ENCODE measurements around the gene SNX9.
"Not testable (repeated sequence)": the region's sequence is repeated elsewhere in the genome, so short reads cannot be mapped to it uniquely, and the experiment has no call there.

The SNX9 gene

DNA sequence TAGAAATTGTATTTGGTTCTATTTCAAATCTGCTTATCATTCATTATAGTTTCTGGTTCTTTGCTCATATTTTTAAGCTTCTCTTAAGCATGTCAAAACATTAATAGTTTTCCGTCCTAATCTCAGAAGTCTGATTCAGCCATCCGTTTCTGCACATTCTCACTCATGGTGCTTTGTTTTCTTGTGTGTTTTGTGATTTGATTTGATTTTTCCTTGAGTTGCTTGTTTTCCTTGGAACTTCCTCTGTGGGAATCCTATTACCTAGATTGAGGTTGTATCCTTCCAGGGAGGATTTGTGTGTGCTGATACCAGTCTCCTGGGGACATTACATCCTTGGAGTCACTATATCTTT is 7.9 kb downstream of the SNX9 start:
- no peak for DNase-seq

GRCh38 chr6:157831424-157832249 is 8.6 kb downstream of the SNX9 start:
- no peak for DNase-seq

- no peak for DNase-seq
Measured at GRCh38 chr6:157832250-157832967, 9.4 kb downstream of the SNX9 start.

DNA sequence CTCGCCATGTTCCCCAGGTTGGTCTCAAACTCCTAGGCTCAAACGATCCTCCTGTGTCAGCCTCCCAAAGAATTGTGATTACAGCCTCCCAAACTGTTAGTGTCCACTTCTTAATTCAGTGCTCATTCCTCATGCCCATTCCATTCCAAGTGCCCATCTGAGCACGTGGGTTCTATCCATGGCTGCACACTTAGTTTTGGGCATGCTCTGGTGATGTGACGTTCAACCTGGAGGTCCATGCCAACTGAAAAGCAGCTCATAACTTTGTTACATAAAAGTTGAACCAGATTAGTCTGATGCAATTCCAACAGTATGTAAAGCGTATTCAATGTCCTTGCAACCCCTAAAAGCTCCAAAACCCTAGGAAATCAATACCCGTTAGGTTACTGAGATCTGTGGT is 11.5 kb downstream of the SNX9 start:
- no peak for DNase-seq

DNA sequence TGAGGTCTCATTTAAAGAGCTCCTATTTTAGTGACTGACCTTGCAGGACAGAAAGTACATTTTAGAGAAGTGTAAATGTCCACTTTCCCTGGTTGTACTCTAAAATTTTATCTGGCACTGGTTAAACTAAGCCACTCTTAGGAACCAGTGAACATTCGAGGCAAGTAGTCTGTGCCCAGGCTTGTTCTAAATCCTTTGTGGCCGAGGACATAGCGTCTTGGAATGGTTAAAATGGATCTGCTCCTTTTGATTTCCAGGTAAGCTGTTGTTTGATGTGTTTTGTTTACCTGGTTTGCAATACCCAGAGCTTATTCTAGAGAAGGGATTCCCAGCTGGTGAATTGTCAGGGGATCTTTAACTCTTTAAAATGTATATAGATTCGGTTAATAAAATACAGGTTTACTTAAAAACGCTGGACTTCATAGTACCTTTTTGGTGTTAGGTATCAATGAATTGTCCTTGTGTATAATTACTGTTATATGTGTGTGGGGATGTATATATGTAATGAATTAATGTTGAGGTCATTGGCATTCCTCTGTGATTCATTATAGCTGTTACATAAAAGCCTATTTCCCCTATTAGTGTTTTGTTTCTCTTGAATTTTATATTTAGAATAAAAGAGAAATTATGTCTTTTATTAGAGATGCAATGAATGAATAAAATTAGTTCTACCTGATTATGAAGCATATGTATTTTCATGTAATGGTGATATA is 15.8 kb downstream of the SNX9 start:
- DNase-seq = no peak

GRCh38 chr6:157839606-157840005 is 16.6 kb downstream of the SNX9 start:
- no peak for DNase-seq

DNA sequence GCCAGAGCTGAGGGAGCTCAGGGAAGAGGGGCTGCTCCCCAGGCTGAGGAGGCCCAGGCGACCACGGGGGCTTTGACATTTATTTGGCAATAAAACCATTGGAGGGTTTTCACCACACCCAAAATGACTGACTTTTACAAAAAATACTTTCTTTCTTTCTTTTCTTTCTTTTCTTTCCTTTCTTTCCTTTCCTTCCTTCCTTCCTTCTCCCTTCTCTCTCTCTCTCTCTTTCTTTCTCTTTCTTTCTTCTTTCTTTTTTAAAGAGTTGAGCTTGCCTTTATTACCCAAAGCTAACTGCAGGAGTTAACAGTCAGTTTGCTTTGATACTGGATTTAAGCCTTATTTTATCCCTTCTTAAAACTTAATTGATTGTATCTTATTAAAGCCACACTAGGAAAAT is 17.2 kb downstream of the SNX9 start:
- DNase-seq = no peak

GRCh38 chr6:157840776-157841175 is 17.7 kb downstream of the SNX9 start:
- DNase-seq = no peak

- DNase-seq = no peak
Measured at GRCh38 chr6:157841211-157841840, 18.3 kb downstream of the SNX9 start.

- DNase-seq = no peak
Measured at GRCh38 chr6:157842212-157842611, 19.2 kb downstream of the SNX9 start.

DNA sequence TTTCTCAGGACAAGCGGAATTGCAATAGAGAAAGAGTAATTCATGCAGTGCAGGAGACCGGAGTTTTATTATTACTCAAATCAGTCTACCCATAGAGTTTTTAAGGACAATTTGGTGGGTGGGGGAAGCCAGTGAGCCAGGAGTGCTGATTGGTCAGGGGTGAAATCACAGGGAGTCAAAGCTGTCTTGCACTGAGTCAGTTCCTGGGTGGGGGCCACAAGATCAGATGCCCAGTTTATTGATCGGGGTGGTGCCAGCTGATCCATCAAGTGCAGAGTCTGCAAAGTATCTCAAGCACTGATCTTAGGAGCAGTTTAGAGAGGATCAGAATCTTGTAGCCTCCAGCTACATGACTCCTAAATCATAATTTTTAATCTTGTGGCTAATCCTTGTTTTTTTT is 21.1 kb downstream of the SNX9 start:
- DNase-seq = not testable (repeated sequence)

- no peak for DNase-seq
Measured at GRCh38 chr6:157845493-157846259, 22.6 kb downstream of the SNX9 start.

DNA sequence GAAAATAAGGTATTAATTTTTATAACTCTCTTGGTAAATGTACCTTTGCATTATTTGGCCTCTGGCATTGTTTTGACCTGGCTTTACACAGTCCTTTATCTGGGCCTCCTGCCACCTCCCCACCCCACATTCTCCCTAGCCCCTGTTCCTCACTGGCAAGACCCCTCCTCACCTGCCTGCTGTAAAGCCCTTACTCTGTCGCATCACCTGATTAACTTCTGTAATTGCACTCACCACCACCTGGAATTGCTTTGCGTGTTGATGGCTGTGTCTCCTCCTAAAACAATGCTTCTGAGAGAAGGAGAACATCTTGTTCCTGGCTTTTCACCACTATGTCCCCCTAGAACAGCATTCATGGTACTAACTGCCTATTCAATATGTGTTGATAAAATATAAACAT is 24.8 kb downstream of the SNX9 start:
- no peak for DNase-seq

DNA sequence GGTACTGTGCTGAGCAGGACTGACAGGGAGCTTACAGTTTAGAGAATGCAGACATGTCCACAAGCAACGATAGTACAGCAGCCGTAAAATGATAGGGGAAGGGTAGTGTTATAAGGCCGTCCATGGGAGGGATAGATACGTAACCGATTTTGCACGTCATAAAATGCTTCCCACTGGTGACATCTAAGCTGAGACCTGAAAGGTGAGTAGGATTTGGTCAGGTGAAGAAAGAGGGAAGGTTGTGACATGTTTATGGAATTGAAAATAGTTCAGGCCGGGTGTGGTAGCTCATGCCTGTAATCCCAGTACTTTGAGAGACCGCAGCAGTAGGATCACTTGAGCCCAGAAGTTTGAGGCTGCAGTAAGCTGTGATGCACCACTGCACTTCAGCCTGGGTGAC is 25.6 kb downstream of the SNX9 start:
- no peak for DNase-seq

DNA sequence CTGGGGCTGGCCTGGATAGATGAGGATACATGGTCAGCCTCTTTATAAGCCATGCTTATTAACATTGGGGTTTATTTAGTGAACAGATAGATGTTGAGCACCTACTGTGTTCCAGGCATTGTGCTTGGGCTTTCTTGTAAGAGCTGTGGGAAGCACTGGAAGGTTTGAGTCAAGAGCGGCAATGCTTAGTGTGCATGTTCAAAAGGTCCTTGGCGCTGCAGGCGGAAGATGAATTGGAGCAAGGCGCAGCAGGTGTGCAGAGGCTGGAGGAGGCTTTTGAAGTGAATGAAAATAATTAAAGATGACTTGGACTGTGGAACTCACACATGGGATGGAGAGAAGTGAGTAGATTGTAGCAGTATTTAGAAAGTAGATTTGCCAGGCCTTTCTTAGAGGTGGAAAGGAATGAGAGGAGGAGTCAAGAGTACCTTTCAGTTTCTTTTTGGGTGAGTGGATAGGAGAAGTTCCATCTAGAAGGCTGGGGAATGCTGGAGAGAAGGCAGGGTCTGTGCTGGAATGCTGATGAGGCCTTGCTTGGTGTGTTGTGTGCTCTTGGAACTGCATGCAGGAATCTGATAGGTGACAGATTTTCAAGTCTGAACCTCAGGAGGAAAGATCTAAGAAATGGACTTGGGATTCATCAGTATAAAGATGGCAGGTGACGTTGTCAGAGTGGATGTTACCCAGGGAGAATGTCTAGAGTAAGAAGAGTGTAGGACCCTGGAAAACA is 26.4 kb downstream of the SNX9 start:
- no peak for DNase-seq

DNA sequence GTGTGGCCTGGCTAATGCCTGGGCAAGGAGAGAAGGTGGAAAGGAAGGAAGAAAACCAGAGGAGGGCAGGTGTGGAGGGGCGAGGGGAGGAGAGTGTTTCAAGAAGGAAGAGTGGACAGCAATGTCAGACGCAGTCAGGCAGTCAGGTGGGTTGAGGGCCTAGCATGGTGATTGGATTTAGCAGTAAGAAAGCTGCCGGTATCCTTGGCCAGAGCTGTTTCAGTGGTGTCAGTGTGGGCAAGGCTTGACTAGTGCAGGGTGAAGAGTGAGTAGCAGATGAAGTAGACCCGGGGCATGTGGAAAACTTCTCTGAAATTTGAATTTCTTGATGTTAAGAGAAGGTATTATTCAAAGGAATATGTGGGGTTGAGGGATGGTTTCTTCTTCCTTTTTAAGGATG is 27.0 kb downstream of the SNX9 start:
- DNase-seq = no peak

DNA sequence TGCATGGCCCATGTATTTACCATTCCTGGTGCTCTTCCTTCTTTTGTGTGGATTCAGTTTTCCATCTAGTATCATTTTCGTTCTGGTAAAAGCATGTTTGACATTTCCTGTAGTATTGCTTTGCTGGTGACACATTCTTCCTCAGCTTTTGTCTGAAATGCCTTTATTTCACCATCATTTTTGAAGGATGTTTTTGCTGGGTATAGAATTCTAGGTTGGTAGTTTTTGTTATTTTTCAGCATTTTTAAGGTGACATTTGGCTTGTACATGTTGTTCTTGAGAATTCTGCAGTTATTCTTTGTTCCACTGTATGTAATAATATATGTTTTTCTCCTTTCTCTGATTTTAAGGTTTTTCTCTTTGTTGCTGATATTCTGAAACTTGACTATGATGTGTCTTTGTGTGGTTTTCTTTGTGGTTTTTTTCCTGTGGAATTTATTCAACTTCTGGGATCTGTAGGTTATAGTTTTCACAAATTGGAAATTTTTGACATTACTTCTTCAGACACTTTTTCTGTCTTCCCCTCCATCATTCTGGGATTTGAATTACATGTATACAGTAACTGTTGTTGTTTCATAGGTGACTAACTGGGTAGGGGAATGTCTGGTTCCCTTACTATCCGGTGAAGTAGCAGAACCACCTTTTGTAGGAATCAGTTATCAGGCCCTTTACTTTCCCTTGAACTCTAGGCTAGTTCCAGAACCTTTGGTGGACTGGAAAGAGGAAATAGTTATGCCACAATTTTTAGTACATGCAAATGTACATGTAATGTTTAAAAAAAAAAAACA is 30.2 kb downstream of the SNX9 start:
- DNase-seq = no peak

GRCh38 chr6:157853902-157854502 is 31.0 kb downstream of the SNX9 start:
- DNase-seq = no peak

- no peak for DNase-seq
Measured at GRCh38 chr6:157855325-157855724, 32.3 kb downstream of the SNX9 start.

DNA sequence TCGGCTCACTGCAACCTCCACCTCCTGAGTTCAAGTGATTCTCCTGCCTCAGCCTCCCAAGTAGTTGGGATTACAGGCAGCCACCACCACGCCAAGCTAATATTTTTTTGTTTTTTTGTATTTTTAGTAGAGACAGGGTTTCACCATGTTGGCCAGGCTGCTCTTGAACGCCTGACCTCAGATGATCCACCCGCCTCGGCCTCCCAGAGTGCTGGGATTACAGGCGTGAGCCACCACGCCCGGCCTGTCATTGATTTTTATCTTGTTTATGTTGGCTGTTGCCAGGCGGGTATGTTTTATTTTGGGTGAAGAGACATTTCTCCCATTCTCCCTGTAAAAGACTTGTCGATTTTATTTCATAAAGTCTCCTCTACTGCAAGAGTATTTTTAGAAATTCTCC is 32.8 kb downstream of the SNX9 start:
- DNase-seq = not testable (repeated sequence)
